Keratinocyte (primary cell): ENCODE data around the gene DDAH2. TPM values are rescaled to one million over a fixed set of nuclear protein-coding genes. Genes with fewer than 3 reads are reported as not detected.

Experiments
- DNase-seq: peaks from one replicate; pipeline ENCODE4 v3.0.0-alpha.2; 2011; ENCODE audit warnings: low read depth, missing footprints, low spot score
- FAIRE-seq: peaks from 2 replicates; lab custom pipeline; 2011; peaks lifted over from hg19 to GRCh38; lab: Jason Lieb, UNC
- H2AFZ ChIP-seq: 2 replicates; pipeline ENCODE4 v1.6.0; 2012; ENCODE audit warnings: low read length, control low read depth, inconsistent platforms; ENCODE audit not compliant: control insufficient read depth
- H3K27ac ChIP-seq: 2 replicates; pipeline ENCODE4 v1.5.1; 2011; ENCODE audit warnings: low read length; ENCODE audit not compliant: control insufficient read depth, insufficient read depth
- H3K27me3 ChIP-seq: 3 replicates; pipeline ENCODE4 v1.6.0; 2011; ENCODE audit warnings: low read length; ENCODE audit not compliant: control insufficient read depth, insufficient read depth; ENCODE audit errors: extremely low read depth
- H3K36me3 ChIP-seq, 2 experiments: 2 replicates in 1 of 2; 3 replicates in 1 of 2; pipeline ENCODE4 v1.5.1; 2011; ENCODE audit warnings: low read length in 2 of 2, mild to moderate bottlenecking in 1 of 2; ENCODE audit not compliant: control insufficient read depth in 2 of 2, insufficient read depth in 2 of 2; ENCODE audit errors: extremely low read depth in 1 of 2
- H3K4me1 ChIP-seq: 3 replicates; pipeline ENCODE4 v1.5.1; 2011; ENCODE audit warnings: low read length; ENCODE audit not compliant: control insufficient read depth, insufficient read depth; ENCODE audit errors: extremely low read depth
- H3K4me2 ChIP-seq: 3 replicates; pipeline ENCODE4 v1.6.0; 2011; ENCODE audit warnings: low read depth, low read length; ENCODE audit not compliant: control insufficient read depth, insufficient read depth; ENCODE audit errors: extremely low read depth
- H3K4me3 ChIP-seq, 3 experiments: fragments of 200-600 bp in 1 of 3; sonication (generic) in 1 of 3; 2 replicates in 2 of 3; 3 replicates in 1 of 3; pipeline ENCODE4 v1.5.1; 2011 to 2016; ENCODE audit warnings: low read length in 3 of 3, mild to moderate bottlenecking in 3 of 3, control low read depth in 2 of 3, inconsistent platforms in 1 of 3, low read depth in 1 of 3, mixed read lengths in 1 of 3, mixed run types in 1 of 3, moderate library complexity in 1 of 3; ENCODE audit not compliant: control insufficient read depth in 2 of 3, insufficient read depth in 2 of 3; ENCODE audit errors: extremely low read depth in 1 of 3
- H3K79me2 ChIP-seq: 2 replicates; pipeline ENCODE4 v1.6.0; 2012; ENCODE audit warnings: low read length; ENCODE audit not compliant: control insufficient read depth, insufficient read depth
- H3K9ac ChIP-seq: 3 replicates; pipeline ENCODE4 v1.6.0; 2011; ENCODE audit warnings: low read length; ENCODE audit not compliant: control insufficient read depth, insufficient read depth; ENCODE audit errors: extremely low read depth
- H3K9me1 ChIP-seq: 3 replicates; pipeline ENCODE4 v1.6.0; 2011; ENCODE audit warnings: low read length; ENCODE audit not compliant: control insufficient read depth, insufficient read depth; ENCODE audit errors: extremely low read depth
- H3K9me3 ChIP-seq: 2 replicates; pipeline ENCODE4 v1.5.1; 2012; ENCODE audit warnings: low read depth, low read length; ENCODE audit not compliant: control insufficient read depth
- H4K20me1 ChIP-seq: 3 replicates; pipeline ENCODE4 v1.6.0; 2011; ENCODE audit warnings: low read length; ENCODE audit not compliant: control insufficient read depth, insufficient read depth; ENCODE audit errors: extremely low read depth
- CTCF ChIP-seq, 3 experiments: IDR thresholded peaks in 1 of 3; conservative IDR thresholded peaks in 1 of 3; optimal IDR thresholded peaks in 1 of 3; 2 replicates in 2 of 3; 3 replicates in 1 of 3; pipeline versions ENCODE3 to v1.5.1; 2011; ENCODE audit warnings: low read length in 3 of 3, mild to moderate bottlenecking in 3 of 3, moderate library complexity in 2 of 3, control low read depth in 1 of 3, inconsistent platforms in 1 of 3; ENCODE audit not compliant: insufficient read depth in 2 of 3; ENCODE audit errors: extremely low read depth in 1 of 3
- EZH2 ChIP-seq: IDR thresholded peaks from one replicate; pipeline ENCODE4 v1.6.1; 2012; ENCODE audit warnings: inconsistent platforms, mild to moderate bottlenecking, low read length, moderate library complexity
- dilution Hi-C: fragments of 300-500 bp; cut with MboI; formaldehyde crosslinking; loops from one replicate; pipeline ENCODE4 v1.7.0; 2020; ENCODE audit warnings: low sequenced_read_pairs; ENCODE audit not compliant: extremely low pct_ligation_motif_present
- polyA plus RNA-seq, 5 experiments: library from polyadenylated mRNA; depleted of rRNA in 3 of 5; stranded (reverse) in 3 of 5; stranded (forward) in 1 of 5; unstranded in 1 of 5; fragments of >200 nt; gene quantifications; 1 replicate in 1 of 5; 2 replicates in 3 of 5; 3 replicates in 1 of 5; pipeline versions ENCODE4 v1.2.1 to v1.2.3, GENCODE V29; 2011 to 2012; ENCODE audit warnings: missing spikeins in 2 of 5, low read depth in 1 of 5, low replicate concordance in 1 of 5

Gene DDAH2
- polyA plus RNA-seq, 1 donor (not counting 4 experiments of a cell fraction or from before 2014, with no cell fraction given) = 3.0 TPM

- Histone ChIP-seq H3K9me1 (no peaks in the 10 kb centered on the region), H3K4me3 (no peak within 1 kb of the TSS), H4K20me1 (no peaks in the 10 kb centered on the region), H3K4me2 (no peak within 1 kb of the TSS), H3K79me2 (peaks cover 11% of the 10 kb centered on the region), H3K9ac (no peak within 1 kb of the TSS), H3K27me3 (no peaks in the 10 kb centered on the region), H3K4me1 (peaks cover 16% of the 10 kb centered on the region), H3K36me3 (no peaks in the 10 kb centered on the region), H3K27ac (no peak within 1 kb of the TSS), H2AFZ (no peak within 1 kb of the TSS), H3K9me3 (no peaks in the 10 kb centered on the region)
- no peak for TF ChIP-seq CTCF (optimal IDR thresholded peaks at IDR 0.05 in 1 of 3, IDR thresholded peaks at IDR 0.05 in 1 of 3, conservative IDR thresholded peaks at IDR 0.05 in 1 of 3; ENCODE audit: extremely low read depth in 1 of 3, insufficient read depth in 2 of 3, low read length in 3 of 3)
- FAIRE-seq (no peak), DNase-seq (no peak)
- dilution Hi-C loops = no loop called here
Observed at GRCh38 chr6:31706599-31706998, 22.5 kb downstream of the DDAH2 start, which contains the start of gene LY6G6F. Gene LY6G6F (plus strand): TSS chr6:31706866. CDS start chr6:31706907, 41 bp downstream.

GRCh38 chr6:31705931-31706330 lies 23.2 kb downstream of the DDAH2 start:
- no peak overlapping the region for H3K27ac ChIP-seq
- no peaks in the 10 kb centered on the region for H3K9me3 ChIP-seq
- H4K20me1 ChIP-seq = no peaks in the 10 kb centered on the region
- TF ChIP-seq EZH2 (no peak), CTCF (optimal IDR thresholded peaks at IDR 0.05 in 1 of 3, IDR thresholded peaks at IDR 0.05 in 1 of 3, conservative IDR thresholded peaks at IDR 0.05 in 1 of 3; ENCODE audit: extremely low read depth in 1 of 3, insufficient read depth in 2 of 3, low read length in 3 of 3) (no peak)
- no peaks in the 10 kb centered on the region for H3K27me3 ChIP-seq
- dilution Hi-C loops = no loop called here
- H3K36me3 ChIP-seq = no peaks in the 10 kb centered on the region
- no peak overlapping the region for H3K4me2 ChIP-seq
- H3K4me1 ChIP-seq = peaks cover 11% of the 10 kb centered on the region
- H3K9me1 ChIP-seq = no peaks in the 10 kb centered on the region
- no peak overlapping the region for H3K4me3 ChIP-seq
- no peak overlapping the region for H3K9ac ChIP-seq
- DNase-seq = no peak
- H2AFZ ChIP-seq = no peak overlapping the region
- peaks cover 17% of the 10 kb centered on the region for H3K79me2 ChIP-seq
- no peak for FAIRE-seq
